Brain microvascular endothelial cell (primary cell): Measurements from ENCODE around the gene SEC31A.
"Not testable (repeated sequence)": the region's sequence is repeated elsewhere in the genome, so short reads cannot be mapped to it uniquely, and the experiment has no call there.

Source experiments
- DNase-seq: peaks from one replicate; pipeline ENCODE4 v3.0.0-alpha.2; 2020
- H3K27ac ChIP-seq: fragments of 250-450 bp; sonication (Bioruptor Pico); 2 replicates; pipeline ENCODE4 v1.5.1; 2020; ENCODE audit warnings: mild to moderate bottlenecking, moderate library complexity
- H3K27me3 ChIP-seq: fragments of 250-450 bp; sonication (Bioruptor Pico); replicated peaks from 2 replicates; pipeline ENCODE4 v1.5.1; 2020; ENCODE audit warnings: mild to moderate bottlenecking
- H3K36me3 ChIP-seq: fragments of 250-450 bp; sonication (Bioruptor Pico); replicated peaks from 2 replicates; pipeline ENCODE4 v1.5.1; 2020; ENCODE audit warnings: mild to moderate bottlenecking
- H3K4me3 ChIP-seq: 2 replicates; pipeline ENCODE4 v1.5.1; 2011; ENCODE audit warnings: low read depth, mild to moderate bottlenecking, control low read depth, low read length, moderate library complexity
- CTCF ChIP-seq: IDR thresholded peaks from 2 replicates; pipeline ENCODE4 v1.5.1; 2011; ENCODE audit warnings: low read depth, mild to moderate bottlenecking, moderate library complexity, low read length, control low read depth, inconsistent platforms; ENCODE audit errors: missing control alignments
- in situ Hi-C: cut with HindIII; loops from 2 replicates; pipeline ENCODE4 v1.10.0; 2017; ENCODE audit warnings: low sequenced_read_pairs, low pct_ligation_motif_present

The SEC31A gene

GRCh38 chr4:82825425-82825824 lies 65.5 kb downstream of the SEC31A start:
- no peak for TF ChIP-seq CTCF
- DNase-seq, result no peak
- in situ Hi-C loops, result no loop called here
- Histone ChIP-seq H3K4me3 (no peak overlapping the region), H3K27ac (no peak overlapping the region), H3K27me3 (no peaks in the 10 kb centered on the region), H3K36me3 (peaks cover 89% of the 10 kb centered on the region)

DNA sequence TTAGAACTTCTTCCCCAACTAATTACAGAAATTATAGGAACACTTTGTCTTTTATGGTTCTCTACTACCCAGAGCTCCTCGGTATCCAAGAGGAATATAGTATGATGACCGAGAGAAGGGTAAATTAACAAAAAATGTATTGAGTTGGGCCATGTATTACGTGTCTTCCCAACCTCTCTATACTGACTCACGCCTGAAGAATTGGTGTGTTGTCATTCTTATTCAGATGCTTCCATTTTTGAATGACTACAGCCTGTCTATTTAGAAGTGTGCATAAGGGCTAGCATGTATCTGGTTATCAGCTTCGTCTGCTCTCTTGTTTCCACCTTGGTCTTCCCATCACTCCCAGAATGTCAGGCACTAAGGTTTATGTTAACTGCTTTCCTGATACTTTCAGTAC lies 67.9 kb downstream of the SEC31A start:
- H3K27ac ChIP-seq, result peak overlapping the region; percentile 49
- no peak for TF ChIP-seq CTCF
- H3K36me3 ChIP-seq, result peaks cover 91% of the 10 kb centered on the region
- peak; percentile 73 for DNase-seq
- in situ Hi-C loops, result no loop called here
- H3K27me3 ChIP-seq, result no peaks in the 10 kb centered on the region
- H3K4me3 ChIP-seq, result no peak overlapping the region

- Histone ChIP-seq H3K27me3 (no peaks in the 10 kb centered on the region), H3K27ac (no peak overlapping the region), H3K36me3 (peaks cover 88% of the 10 kb centered on the region), H3K4me3 (no peak overlapping the region)
- no peak for TF ChIP-seq CTCF
- in situ Hi-C loops, result no loop called here
- no peak for DNase-seq
These were observed 70.3 kb downstream of the SEC31A start for GRCh38 chr4:82820689-82821088.

GRCh38 chr4:82818664-82819662 lies 72.0 kb downstream of the SEC31A start:
- in situ Hi-C loops, result no loop called here
- DNase-seq, result no peak
- Histone ChIP-seq H3K27ac (no peak overlapping the region), H3K27me3 (no peaks in the 10 kb centered on the region), H3K4me3 (no peak overlapping the region), H3K36me3 (peaks cover 71% of the 10 kb centered on the region)
- no peak for TF ChIP-seq CTCF

DNA sequence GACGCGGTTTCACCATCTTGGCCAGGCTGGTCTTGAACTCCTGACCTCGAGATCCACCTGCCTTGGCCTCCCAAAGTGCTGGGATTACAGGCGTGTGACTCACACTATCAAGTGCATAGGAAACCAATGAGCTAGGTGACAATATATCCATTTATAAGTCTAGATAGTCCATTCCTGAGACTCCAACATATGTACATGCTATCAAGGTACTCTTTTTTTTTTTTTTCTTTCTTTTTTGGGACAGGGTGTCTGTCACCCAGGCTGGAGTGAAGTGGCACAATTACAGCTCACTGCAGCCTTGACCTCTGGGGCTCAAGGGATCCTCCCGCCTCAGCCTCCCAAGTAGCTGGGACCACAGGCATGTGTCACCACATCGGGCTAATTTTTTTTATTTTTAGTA lies 74.1 kb downstream of the SEC31A start:
- H3K4me3 ChIP-seq, in situ Hi-C loops, H3K27me3 ChIP-seq, H3K27ac ChIP-seq, DNase-seq: not testable (repeated sequence)
- H3K36me3 ChIP-seq, result peaks cover 53% of the 10 kb centered on the region

- Histone ChIP-seq H3K27ac (no peak overlapping the region), H3K36me3 (peaks cover 28% of the 10 kb centered on the region), H3K27me3 (no peaks in the 10 kb centered on the region), H3K4me3 (no peak overlapping the region)
- in situ Hi-C loops, result no loop called here
- TF ChIP-seq CTCF, result no peak
- no peak for DNase-seq
These were observed 76.9 kb downstream of the SEC31A start for GRCh38 chr4:82814034-82814433.
